Natural killer cell (primary cell): ENCODE results near the gene C2CD2. TPM values are rescaled to one million over a fixed set of nuclear protein-coding genes. Genes with fewer than 3 reads are reported as not detected.

Experiments used
- ATAC-seq, 3 donors: fragments of 150-1000 bp in 2 of 3; fragments of 200-7000 bp in 1 of 3; cut with Tn5 transposase; 1 replicate in 1 of 3; 2 replicates in 2 of 3; pipeline ENCODE4 v1.10.0; 2021; ENCODE audit warnings: mild to moderate bottlenecking in 2 of 3, moderate library complexity in 2 of 3
- DNase-seq, 2 donors: peaks; one replicate each; pipeline versions ENCODE4 v3.0.0 to v3.0.0-alpha.2; 2013 to 2021; ENCODE audit warnings: mixed read lengths in 1 of 2
- H3K27ac ChIP-seq: one replicate; pipeline ENCODE4 v1.5.1; 2013; ENCODE audit warnings: mild to moderate bottlenecking, low read length
- H3K27me3 ChIP-seq: one replicate; pipeline ENCODE4 v1.6.1; 2013; ENCODE audit warnings: low read length; ENCODE audit not compliant: control insufficient read depth, insufficient read depth
- H3K36me3 ChIP-seq: one replicate; pipeline ENCODE4 v1.6.1; 2013; ENCODE audit warnings: low read length; ENCODE audit not compliant: control insufficient read depth, insufficient read depth
- H3K4me1 ChIP-seq: one replicate; pipeline ENCODE4 v1.6.1; 2013; ENCODE audit warnings: low read length; ENCODE audit not compliant: control insufficient read depth, insufficient read depth
- H3K4me3 ChIP-seq: one replicate; pipeline ENCODE4 v1.5.1; 2013; ENCODE audit warnings: low read length
- H3K9me3 ChIP-seq: one replicate; pipeline ENCODE4 v1.6.1; 2013; ENCODE audit warnings: low read length; ENCODE audit not compliant: control insufficient read depth, insufficient read depth
- H3K27ac Mint-ChIP-seq, 2 donors: one replicate each; pipeline ENCODE4 v1.8.0; 2022; ENCODE audit warnings: mild to moderate bottlenecking in 2 of 2, mixed read lengths in 2 of 2, moderate library complexity in 1 of 2
- H3K27me3 Mint-ChIP-seq, 2 donors: one replicate each; pipeline ENCODE4 v1.8.0; 2022; ENCODE audit warnings: low read depth in 2 of 2, mixed read lengths in 2 of 2
- H3K36me3 Mint-ChIP-seq: one replicate; pipeline ENCODE4 v1.8.0; 2022; ENCODE audit warnings: mixed read lengths
- H3K4me1 Mint-ChIP-seq, 2 donors: one replicate each; pipeline ENCODE4 v1.8.0; 2022; ENCODE audit warnings: mixed read lengths in 2 of 2
- H3K4me3 Mint-ChIP-seq: one replicate; pipeline ENCODE4 v1.8.0; 2022; ENCODE audit warnings: mild to moderate bottlenecking, moderate library complexity, mixed read lengths
- H3K9me3 Mint-ChIP-seq, 2 donors: one replicate each; pipeline ENCODE4 v1.8.0; 2022; ENCODE audit warnings: mixed read lengths in 2 of 2
- CTCF ChIP-seq: fragments of 200-600 bp; IDR thresholded peaks from one replicate; pipeline ENCODE4 v1.8.0; 2022; ENCODE audit warnings: antibody characterized with exemption
- WGBS: methylation state at CpG from one replicate; pipeline ENCODE4 v1.1.7; 2013; ENCODE audit warnings: missing lambda C conversion rate; ENCODE audit not compliant: insufficient coverage; 5-methylcytosine and 5-hydroxymethylcytosine counted together
- intact Hi-C: fragments of 100-400 bp; cut with micrococcal nuclease; formaldehyde crosslinking; loops from one replicate; pipeline ENCODE4 v1.14.2; 2022
- total RNA-seq, 4 donors: library from RNA; stranded (reverse); fragments of 120-200 nt in 1 of 4; gene quantifications; one replicate each; pipeline versions ENCODE4 v1.2.3 to v1.2.4, GENCODE V29; 2013 to 2022

C2CD2 gene
- total RNA-seq, 3 donors from 2014 or later (not counting 1 experiment from before 2014, with no cell fraction given), result 2.1 to 10.1 (median 8.9) TPM

DNA sequence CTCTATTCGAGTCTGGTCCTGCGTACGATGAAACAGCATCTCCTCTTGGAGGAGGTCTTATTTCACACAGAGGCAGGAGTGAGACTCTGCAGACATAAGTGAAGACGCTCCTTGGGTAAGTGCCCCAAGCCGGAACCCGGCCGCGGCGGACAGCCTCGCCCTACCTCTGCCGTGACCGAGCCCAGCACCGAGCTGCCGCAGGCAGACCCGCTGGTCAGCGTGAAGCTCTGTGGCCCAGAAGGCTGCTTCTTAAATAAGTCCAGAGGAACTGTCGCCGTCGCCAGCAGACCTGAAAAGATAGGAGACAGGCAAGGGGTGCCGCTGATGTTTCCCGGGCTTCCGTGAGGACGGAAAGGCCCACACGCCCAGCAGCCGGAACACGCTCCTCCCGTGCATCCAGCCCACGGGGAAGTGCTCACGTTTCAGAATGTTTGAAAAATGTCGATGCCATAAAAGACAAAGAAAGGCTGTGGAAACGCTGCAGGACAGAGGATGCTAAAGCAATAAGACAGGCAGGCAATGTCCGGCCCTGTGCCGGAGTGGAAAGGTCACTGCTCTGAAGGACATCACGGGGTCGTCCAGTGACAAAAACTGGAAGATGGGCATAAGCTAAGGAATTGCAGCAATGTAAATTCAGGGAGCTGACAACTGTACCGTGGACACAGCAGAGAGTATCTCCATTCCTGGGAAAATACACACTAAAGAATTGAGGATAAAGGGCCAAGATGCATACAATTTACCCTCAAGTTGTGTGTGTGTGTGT, 46.1 kb downstream of the C2CD2 start:
- Histone ChIP-seq H3K27me3 (no peaks in the 10 kb centered on the region), H3K36me3 (peaks cover 21% of the 10 kb centered on the region), H3K27ac (no peak overlapping the region), H3K9me3 (no peaks in the 10 kb centered on the region), H3K4me3 (no peak overlapping the region), H3K4me1 (peaks cover 11% of the 10 kb centered on the region)
- Mint-ChIP-seq H3K9me3 (no peaks in the 10 kb centered on the region), H3K36me3 (no peaks in the 10 kb centered on the region), H3K4me1 (peaks cover 0 to 4% of the 10 kb centered on the region in 2 donors), H3K27me3 (no peaks in the 10 kb centered on the region), H3K4me3 (no peak overlapping the region), H3K27ac (no peak overlapping the region)
- 96% methylated on average over 35 of the region's 36 CpGs for WGBS
- DNase-seq, result no peak
- no peak for ATAC-seq
- intact Hi-C loops, result no loop called here
- no peak for TF ChIP-seq CTCF

DNA sequence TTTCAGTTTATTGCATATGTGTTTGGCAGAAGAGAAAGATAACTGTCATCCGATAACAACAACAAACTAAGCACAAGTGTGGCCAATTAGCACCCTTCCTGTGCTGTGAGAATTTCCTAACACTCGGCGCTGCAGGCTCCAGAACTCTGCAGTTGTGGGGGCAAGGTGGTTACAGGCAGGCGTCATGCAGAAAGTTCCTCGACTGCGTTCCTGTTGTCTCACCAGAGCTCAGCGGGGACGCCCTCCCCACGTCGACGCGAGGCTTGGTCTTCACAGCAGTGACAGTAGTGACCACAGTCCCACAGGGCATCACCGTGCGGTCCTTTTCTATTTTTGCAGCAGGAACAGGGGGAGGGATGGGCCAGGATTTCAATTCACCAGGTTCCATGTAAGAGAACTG, 47.0 kb downstream of the C2CD2 start:
- no peaks in the 10 kb centered on the region for H3K9me3 ChIP-seq
- no peaks in the 10 kb centered on the region for H3K36me3 Mint-ChIP-seq
- 74% methylated on average over 14 of the region's 14 CpGs for WGBS
- peaks cover 11% of the 10 kb centered on the region for H3K4me1 ChIP-seq
- H3K27ac Mint-ChIP-seq, result no peak overlapping the region
- DNase-seq (no peak), ATAC-seq (peak in 1 of 3 donors; percentile 53)
- no peak for TF ChIP-seq CTCF
- no peaks in the 10 kb centered on the region for H3K27me3 ChIP-seq
- H3K36me3 ChIP-seq, result peaks cover 17% of the 10 kb centered on the region
- intact Hi-C loops, result no loop called here
- H3K4me3 ChIP-seq, result no peak overlapping the region
- no peaks in the 10 kb centered on the region for H3K9me3 Mint-ChIP-seq
- H3K4me1 Mint-ChIP-seq, result peaks cover 0 to 4% of the 10 kb centered on the region in 2 donors
- no peaks in the 10 kb centered on the region for H3K27me3 Mint-ChIP-seq
- H3K4me3 Mint-ChIP-seq, result no peak overlapping the region
- H3K27ac ChIP-seq, result no peak overlapping the region

DNA sequence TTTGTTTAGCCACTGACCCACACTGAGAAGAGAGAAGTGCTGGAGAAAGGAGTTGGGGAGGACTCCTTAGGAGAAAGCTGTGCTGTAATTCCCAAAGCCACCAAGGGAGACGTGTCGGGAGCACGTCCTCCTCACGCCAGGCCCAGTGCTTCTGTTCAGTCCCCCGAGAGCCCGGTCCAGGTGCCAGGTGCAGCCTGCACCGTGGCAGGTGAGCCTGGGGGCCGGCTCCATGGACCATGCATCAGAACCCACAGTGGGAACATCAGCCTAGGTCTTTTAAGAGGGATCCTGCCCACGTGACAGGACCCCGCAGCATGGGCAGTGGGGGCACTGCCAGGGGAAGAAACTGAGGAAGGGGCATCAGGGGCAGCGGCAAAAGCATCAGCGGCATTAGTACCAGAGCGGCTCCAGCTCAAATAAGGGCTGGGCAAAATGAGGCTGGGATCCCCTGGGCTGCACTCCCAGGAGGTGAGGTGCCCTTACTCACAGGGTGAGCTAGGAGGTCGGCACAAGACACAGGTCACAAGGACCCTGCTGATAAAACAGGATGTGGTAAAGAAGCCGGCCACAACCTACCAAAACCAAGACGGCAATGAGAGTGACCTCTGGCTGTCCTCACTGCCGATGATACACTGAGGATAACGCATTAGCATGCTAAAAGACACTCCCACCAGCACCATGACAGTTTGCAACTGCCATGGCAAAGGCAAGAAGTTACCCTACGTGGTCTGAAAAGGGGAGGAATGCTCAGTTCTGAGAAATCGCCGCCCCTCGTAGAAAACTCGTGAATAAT, 50.1 kb downstream of the C2CD2 start:
- no peaks in the 10 kb centered on the region for H3K27me3 Mint-ChIP-seq
- no peak overlapping the region for H3K27ac ChIP-seq
- no peak for ATAC-seq
- H3K9me3 ChIP-seq, result no peaks in the 10 kb centered on the region
- H3K4me1 Mint-ChIP-seq, result peaks cover 4 to 13% of the 10 kb centered on the region in 2 donors
- no peak for TF ChIP-seq CTCF
- intact Hi-C loops, result no loop called here
- H3K36me3 ChIP-seq, result peaks cover 9% of the 10 kb centered on the region
- peaks cover 9% of the 10 kb centered on the region for H3K36me3 Mint-ChIP-seq
- no peak for DNase-seq
- H3K4me3 ChIP-seq, result no peak overlapping the region
- H3K4me1 ChIP-seq, result peaks cover 23% of the 10 kb centered on the region
- 76% methylated on average over 22 of the region's 23 CpGs for whole genome bisulfite sequencing
- H3K27ac Mint-ChIP-seq, result no peak overlapping the region
- no peaks in the 10 kb centered on the region for H3K9me3 Mint-ChIP-seq
- no peaks in the 10 kb centered on the region for H3K27me3 ChIP-seq
- no peak overlapping the region for H3K4me3 Mint-ChIP-seq
